NCI-H2029 (cell line): Measurements from ENCODE around the gene C4A.
"Not testable (repeated sequence)": the region's sequence is repeated elsewhere in the genome, so short reads cannot be mapped to it uniquely, and the experiment has no call there.

ENCODE experiments used
- DNase-seq: peaks from one replicate; lab custom pipeline; 2025; lab: John Stamatoyannopoulos, UW

C4A gene

GRCh38 chr6:31979238-31979898 lies 2.5 kb upstream of the C4A start:
- DNase-seq: no peak

GRCh38 chr6:31980195-31980876 lies 1.5 kb upstream of the C4A start:
- not testable (repeated sequence) for DNase-seq

- DNase-seq: not testable (repeated sequence)
Observed at GRCh38 chr6:31980998-31981397, 859 bp upstream of the C4A start.

- DNase-seq: not testable (repeated sequence)
Observed at GRCh38 chr6:31989363-31989762, 7.5 kb downstream of the C4A start.

- not testable (repeated sequence) for DNase-seq
Observed at GRCh38 chr6:31994421-31994820, 12.6 kb downstream of the C4A start.

GRCh38 chr6:31996385-31996784 lies 14.5 kb downstream of the C4A start:
- DNase-seq: not testable (repeated sequence)

- not testable (repeated sequence) for DNase-seq
Observed at GRCh38 chr6:32002546-32003268, 20.9 kb downstream of the C4A start.

- DNase-seq: not testable (repeated sequence)
Observed at GRCh38 chr6:32003301-32003700, 21.4 kb downstream of the C4A start.

- not testable (repeated sequence) for DNase-seq
Observed at GRCh38 chr6:32004393-32004792, 22.5 kb downstream of the C4A start.

GRCh38 chr6:32004864-32005537 lies 23.1 kb downstream of the C4A start:
- DNase-seq: not testable (repeated sequence)

- not testable (repeated sequence) for DNase-seq
Observed at GRCh38 chr6:32005538-32005880, 23.7 kb downstream of the C4A start.

- not testable (repeated sequence) for DNase-seq
Observed at GRCh38 chr6:32005991-32006529, 24.2 kb downstream of the C4A start.

GRCh38 chr6:32007086-32007485 lies 25.2 kb downstream of the C4A start:
- DNase-seq: not testable (repeated sequence)

GRCh38 chr6:32008037-32008436 lies 26.2 kb downstream of the C4A start:
- DNase-seq: not testable (repeated sequence)

GRCh38 chr6:32008616-32009015 lies 26.8 kb downstream of the C4A start:
- DNase-seq: not testable (repeated sequence)

- not testable (repeated sequence) for DNase-seq
Observed at GRCh38 chr6:32009537-32009936, 27.7 kb downstream of the C4A start.

- DNase-seq: not testable (repeated sequence)
Observed at GRCh38 chr6:32010856-32011530, 29.1 kb downstream of the C4A start.

- DNase-seq: not testable (repeated sequence)
Observed at GRCh38 chr6:32012941-32013617, 31.2 kb downstream of the C4A start.

GRCh38 chr6:32013738-32014137 lies 31.9 kb downstream of the C4A start:
- not testable (repeated sequence) for DNase-seq

- DNase-seq: not testable (repeated sequence)
Observed at GRCh38 chr6:32014547-32014946, 32.7 kb downstream of the C4A start, which contains the start of gene C4B. C4B (plus strand) TSS chr6:32014795; CDS start chr6:32014846, 51 bp downstream.

- DNase-seq: not testable (repeated sequence)
Observed at GRCh38 chr6:32022100-32022499, 40.2 kb downstream of the C4A start.
